ENCODE results near the gene HAPLN3.

- TF ChIP-seq, protein P1, sequence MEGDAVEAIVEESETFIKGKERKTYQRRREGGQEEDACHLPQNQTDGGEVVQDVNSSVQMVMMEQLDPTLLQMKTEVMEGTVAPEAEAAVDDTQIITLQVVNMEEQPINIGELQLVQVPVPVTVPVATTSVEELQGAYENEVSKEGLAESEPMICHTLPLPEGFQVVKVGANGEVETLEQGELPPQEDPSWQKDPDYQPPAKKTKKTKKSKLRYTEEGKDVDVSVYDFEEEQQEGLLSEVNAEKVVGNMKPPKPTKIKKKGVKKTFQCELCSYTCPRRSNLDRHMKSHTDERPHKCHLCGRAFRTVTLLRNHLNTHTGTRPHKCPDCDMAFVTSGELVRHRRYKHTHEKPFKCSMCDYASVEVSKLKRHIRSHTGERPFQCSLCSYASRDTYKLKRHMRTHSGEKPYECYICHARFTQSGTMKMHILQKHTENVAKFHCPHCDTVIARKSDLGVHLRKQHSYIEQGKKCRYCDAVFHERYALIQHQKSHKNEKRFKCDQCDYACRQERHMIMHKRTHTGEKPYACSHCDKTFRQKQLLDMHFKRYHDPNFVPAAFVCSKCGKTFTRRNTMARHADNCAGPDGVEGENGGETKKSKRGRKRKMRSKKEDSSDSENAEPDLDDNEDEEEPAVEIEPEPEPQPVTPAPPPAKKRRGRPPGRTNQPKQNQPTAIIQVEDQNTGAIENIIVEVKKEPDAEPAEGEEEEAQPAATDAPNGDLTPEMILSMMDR (IDR thresholded peaks at IDR 0.05): no peak
- no peak for TF ChIP-seq POLR2A (IDR thresholded peaks at IDR 0.05)
Observed at GRCh38 chr15:88866295-88866881, 29.0 kb downstream of the HAPLN3 start.

Data from ovary (tissue), 3 donors.